ENCODE measurements around the gene RAD51B.

GRCh38 chr14:68359837-68360552 is 540.4 kb downstream of the RAD51B start:
- TF ChIP-seq, protein P1, sequence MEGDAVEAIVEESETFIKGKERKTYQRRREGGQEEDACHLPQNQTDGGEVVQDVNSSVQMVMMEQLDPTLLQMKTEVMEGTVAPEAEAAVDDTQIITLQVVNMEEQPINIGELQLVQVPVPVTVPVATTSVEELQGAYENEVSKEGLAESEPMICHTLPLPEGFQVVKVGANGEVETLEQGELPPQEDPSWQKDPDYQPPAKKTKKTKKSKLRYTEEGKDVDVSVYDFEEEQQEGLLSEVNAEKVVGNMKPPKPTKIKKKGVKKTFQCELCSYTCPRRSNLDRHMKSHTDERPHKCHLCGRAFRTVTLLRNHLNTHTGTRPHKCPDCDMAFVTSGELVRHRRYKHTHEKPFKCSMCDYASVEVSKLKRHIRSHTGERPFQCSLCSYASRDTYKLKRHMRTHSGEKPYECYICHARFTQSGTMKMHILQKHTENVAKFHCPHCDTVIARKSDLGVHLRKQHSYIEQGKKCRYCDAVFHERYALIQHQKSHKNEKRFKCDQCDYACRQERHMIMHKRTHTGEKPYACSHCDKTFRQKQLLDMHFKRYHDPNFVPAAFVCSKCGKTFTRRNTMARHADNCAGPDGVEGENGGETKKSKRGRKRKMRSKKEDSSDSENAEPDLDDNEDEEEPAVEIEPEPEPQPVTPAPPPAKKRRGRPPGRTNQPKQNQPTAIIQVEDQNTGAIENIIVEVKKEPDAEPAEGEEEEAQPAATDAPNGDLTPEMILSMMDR (IDR thresholded peaks at IDR 0.05), result no peak
- TF ChIP-seq EP300 (IDR thresholded peaks at IDR 0.05), result no peak

Measured in ovary (tissue), 3 donors.